HG02973 (cell line): ENCODE data around the gene KCNA5.

Experiments used
- ATAC-seq: cut with Tn5 transposase; IDR thresholded peaks from one replicate; pipeline ENCODE4 v1.9.1; 2021; ENCODE audit warnings: moderate library complexity; ENCODE audit not compliant: unreplicated experiment

KCNA5 gene

DNA sequence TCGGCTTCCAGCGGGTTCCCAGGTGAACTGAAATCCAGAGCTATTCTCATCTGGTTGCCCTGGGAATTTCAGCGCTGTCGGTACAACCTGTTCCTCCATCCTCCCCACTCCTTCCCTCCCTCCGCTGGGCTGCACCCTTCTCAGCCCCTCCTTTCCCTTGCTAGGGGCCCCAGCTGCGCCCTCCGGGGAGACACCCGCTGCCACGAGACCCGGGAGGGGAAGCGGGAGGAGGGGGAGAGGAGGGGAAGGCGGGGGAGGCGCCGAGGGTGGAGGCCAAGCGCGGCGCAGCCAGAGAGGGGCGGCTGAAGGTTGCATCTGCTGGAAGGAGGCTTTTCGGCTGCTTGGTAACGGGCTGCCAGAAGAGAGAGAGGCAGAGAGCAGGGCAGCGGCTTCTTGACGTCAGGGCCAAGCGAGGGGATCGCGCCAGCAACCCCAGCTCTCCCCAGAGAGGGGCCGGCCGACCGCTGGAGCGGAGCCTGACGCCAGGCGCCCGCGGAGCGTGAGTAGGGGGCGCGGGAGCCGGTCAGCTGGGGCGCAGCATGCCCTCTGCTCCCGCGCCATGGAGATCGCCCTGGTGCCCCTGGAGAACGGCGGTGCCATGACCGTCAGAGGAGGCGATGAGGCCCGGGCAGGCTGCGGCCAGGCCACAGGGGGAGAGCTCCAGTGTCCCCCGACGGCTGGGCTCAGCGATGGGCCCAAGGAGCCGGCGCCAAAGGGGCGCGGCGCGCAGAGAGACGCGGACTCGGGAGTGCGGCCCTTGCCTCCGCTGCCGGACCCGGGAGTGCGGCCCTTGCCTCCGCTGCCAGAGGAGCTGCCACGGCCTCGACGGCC is at the start of gene KCNA5:
KCNA5 (plus strand) TSS at position 291 of the 831 bp plus-strand sequence; CDS start at position 560, 269 bp downstream.
- no peak for ATAC-seq

DNA sequence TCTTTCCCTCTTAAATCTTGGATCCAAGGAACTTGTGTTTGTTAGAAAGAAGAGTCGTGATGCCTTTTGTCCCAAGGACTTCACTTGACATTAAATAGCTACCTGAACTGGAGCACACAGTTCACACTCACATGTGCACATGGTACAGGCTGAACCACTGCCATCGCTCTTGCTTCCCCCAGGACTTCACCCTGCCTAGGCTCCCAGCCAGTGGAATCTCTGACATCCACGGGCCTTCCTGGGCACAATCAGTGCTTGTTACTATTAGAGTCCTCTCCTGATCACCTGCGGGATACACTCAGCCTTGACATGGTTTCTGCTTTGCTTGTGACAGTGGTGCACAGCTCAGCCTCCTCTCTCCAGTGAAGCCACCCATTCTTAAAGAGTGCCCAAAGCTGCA is 49.1 kb upstream of the KCNA5 start:
- ATAC-seq: no peak

- no peak for ATAC-seq
These were observed 47.0 kb upstream of the KCNA5 start for GRCh38 chr12:4996714-4997113.

- ATAC-seq: no peak
These were observed 45.7 kb upstream of the KCNA5 start for GRCh38 chr12:4997939-4998338.

GRCh38 chr12:5000204-5000603 is 43.5 kb upstream of the KCNA5 start:
- ATAC-seq: no peak

GRCh38 chr12:5000658-5001385 is 42.9 kb upstream of the KCNA5 start:
- ATAC-seq: no peak

- peak; percentile 70 for ATAC-seq
These were observed 40.5 kb upstream of the KCNA5 start for GRCh38 chr12:5003025-5003666.

DNA sequence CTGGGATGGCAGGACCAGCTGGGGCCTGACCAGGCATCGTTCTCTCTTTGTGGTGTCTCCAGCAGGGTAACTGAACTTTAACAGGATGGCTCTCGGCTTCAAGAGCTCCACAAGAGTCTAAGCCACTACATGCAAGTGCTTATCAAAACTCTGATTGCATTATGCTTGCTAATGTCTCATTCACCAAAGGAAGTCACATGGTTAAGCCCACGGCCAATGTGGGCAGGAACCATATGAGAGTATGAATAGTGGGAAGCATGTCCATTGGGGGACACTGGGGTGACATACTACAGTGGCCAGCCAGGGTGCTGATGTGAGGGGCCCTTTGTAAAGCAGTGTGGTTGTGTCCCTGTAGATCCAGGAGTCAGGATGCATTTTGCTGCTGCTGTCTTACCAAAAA is 35.0 kb upstream of the KCNA5 start:
- no peak for ATAC-seq

- no peak for ATAC-seq
These were observed 33.5 kb upstream of the KCNA5 start for GRCh38 chr12:5010151-5010550.

- ATAC-seq: no peak
These were observed 31.3 kb upstream of the KCNA5 start for GRCh38 chr12:5012337-5012736.

DNA sequence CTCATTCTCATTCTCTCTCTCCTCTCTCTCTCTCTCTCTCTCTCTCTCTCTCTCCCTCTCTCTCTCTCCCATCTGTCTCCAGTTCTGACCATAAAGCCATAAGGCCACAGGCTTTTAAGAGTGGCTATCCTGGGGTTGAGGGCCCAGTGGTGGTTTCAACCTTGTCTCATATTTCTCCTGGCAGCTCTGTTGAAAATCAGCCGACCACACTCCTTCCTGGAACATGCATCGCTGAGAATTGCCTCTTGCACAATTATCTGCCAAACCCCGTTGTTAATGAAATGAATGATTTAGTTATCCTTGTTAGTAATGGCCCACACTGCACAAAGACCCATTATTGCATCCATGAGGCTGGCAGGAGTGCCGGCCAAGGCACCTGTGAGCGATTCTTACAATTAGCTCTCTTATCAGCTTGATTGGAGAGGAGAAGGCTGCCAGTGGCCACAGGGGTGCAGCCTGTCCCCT is 30.4 kb upstream of the KCNA5 start:
- ATAC-seq: no peak

DNA sequence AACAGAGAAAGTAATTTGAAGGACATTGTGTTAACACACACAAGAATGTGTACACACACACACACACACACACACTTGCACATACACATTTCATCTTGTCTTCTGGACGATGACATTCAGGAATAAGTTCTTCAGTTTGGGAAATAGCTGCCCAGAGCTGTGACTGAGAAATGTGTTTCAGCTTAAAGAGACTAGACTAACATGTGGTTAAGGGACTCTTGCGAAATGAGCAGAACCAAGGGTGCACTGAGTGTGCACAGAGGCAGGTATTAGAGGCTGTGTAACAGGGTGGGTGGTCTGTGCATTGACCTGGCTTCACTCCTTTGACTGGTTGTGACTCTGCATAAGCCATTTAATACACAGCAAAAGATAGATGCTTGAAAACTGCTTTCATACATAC is 29.4 kb upstream of the KCNA5 start:
- ATAC-seq: no peak

DNA sequence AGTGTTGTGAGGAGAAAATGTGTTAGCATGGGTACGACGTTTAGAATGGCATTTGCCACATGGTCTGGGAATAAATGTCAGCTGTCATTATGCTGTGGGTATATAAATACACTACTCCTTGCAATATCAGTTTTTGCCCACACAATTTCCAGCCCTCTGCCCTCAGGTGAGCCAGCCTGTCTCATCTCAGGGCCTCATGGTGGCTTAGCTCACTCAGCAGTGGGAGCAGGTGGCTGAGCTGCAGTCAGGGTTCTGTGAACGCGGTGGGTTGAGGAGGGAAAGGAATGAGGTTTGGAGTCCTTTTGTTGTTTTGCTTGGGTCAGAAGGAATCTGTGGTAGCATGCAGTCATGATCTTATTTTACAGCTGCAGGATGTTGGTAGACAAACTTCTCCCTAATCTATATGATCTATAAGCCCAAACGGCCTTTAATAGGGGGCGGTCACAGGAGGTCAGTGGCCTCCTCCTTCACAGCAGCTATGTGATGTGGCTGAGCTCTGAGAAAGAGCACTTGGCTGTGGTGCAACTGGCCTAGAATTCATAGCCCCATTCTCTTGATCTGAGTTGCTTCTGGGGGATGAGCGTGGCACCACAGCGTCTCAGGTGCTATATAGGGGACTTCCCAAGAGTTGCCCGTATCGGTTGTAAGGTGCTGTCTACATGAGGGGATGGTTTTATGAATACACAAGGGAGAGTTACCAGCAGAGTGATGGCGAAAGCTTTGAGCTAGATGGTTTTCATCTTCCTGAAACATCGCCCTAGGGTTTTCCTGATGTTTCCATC is 27.8 kb upstream of the KCNA5 start:
- no peak for ATAC-seq

DNA sequence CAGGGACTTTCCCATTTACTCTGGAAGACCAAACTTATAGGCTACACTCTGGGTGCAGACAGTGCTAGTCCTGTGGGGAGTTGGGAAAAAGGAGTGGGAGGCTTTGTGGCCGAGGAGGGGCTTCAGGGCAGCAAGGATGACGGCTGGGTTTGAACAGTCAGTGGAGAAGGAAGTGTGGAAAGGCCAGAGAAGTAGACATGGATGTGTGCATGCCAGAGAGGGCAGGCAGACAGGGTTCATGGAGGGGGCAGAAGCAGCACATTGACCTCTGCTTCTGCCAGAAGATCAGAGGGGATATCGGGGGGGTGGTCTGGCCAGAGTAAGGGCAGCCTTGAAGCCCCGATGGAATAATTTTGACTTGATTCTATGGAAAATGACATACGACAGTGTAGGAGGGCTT is 27.2 kb upstream of the KCNA5 start:
- ATAC-seq: no peak

DNA sequence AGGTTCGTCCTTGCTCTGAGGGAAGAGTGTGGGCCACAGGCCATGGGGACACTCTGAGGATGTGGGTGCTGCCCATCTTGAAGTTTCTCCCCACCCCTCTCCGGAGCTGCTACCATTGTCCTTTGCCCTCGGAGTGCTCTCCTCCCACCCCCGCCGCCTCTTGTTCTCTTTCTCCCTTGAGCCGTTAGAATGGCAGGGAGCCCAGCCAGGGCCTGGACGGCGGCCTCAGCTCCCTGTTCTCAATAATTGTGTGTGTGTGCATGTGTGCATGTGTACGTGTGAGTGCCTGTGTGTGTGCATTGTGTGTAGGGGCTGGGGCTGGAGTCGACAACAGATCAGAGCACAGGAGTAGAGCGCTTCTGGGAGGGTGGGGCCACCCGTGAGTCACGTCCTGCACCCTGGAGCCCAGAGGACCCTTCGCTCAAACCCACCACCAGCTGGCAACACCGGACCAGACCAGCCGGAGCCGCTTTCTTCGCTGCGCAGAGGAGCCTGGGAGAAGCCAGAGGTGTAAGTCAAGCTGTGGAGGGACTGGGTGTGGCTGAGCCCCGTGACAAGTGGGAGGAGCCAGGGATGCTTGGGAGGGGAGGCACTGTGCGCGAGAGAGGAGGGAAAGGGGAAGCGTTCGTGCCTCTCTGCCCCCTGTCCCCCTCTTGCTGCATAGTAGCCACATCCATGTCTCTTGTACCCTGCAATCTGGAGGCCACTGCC is 25.9 kb upstream of the KCNA5 start:
- ATAC-seq: no peak

DNA sequence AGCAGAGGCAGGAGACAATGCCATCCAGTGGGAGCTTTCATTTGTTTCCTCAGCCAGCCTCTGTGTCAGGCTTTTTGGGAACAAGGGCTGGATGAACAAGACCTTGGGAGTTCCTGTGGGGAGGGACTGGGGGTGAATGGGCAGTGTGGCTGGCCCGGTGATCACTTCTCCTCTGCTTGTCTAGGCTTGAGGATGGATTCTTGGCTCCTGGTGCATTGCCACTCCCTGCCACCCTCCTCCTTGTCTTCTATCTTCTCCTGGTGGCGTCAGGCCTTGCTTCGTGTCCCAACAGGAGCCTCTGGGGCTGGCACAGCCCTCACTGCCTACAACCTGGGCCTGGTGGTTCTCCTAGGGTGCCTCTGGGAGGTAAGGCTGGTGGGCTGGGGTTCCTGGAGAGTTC is 25.0 kb upstream of the KCNA5 start:
- ATAC-seq: no peak

GRCh38 chr12:5022025-5022424 is 21.7 kb upstream of the KCNA5 start:
- ATAC-seq: no peak

DNA sequence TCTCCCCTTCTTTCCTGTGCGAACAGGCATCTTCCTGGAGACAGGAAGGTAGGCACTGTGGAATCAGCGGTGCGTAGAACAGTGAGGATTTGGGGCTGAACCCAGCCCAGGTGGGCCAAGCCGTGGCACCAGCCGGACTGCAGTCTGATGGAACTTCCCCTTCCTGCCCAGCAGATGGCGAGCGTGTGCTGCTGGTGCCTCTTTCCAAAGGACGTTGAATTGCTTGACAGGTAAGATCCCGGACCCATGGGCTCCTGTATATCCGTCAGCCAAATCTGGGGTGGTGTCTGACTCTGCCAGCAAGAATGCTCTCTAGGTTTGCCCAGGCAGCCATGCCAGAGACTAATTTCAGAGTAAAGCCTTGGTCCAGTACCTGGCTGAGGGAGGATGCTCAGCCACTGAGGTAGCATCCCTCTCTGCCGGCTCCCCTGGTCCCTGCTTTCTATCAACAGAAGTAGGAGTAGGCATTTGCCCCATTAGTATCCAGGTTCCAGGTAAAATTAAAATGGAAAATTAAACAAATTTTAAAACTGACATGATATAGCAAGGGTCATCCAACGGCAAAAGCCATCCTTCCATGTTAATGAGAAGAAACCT is 21.1 kb upstream of the KCNA5 start:
- no peak for ATAC-seq

DNA sequence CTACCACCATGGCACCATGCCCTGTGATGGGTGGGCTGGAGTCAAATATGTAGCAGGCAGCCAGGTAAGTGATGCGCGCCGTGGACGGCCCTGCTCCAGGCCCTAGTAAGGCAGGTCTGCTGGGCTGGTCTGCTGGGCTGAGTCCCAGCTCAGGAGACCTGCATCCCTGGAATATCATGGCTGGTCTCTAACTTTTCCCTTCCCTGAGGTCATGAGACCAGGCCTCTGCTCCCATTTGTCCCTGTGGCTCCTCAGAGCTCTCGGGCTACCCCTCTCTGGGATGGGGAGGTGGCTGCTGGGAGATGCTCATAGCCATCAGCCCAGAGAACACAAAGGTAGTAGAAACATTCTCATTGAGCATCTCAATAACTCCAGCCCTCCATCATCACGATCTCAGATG is 19.8 kb upstream of the KCNA5 start:
- ATAC-seq: no peak

- no peak for ATAC-seq
These were observed 17.2 kb upstream of the KCNA5 start for GRCh38 chr12:5026342-5026938.
